Endothelial cell of umbilical vein (primary cell): ENCODE data around the gene ALLC. TPM values are rescaled to one million over a fixed set of nuclear protein-coding genes. Genes with fewer than 3 reads are reported as not detected.

ENCODE experiments used
- BruUV-seq: library from RNA; stranded (reverse); fragments of 400-500 nt; replicated peaks from 2 replicates; lab custom pipeline; 2021; lab: Mats Ljungman, UMichigan
- CTCF ChIA-PET: fragments of 300-600, 350-600 bp; sonication (Branson Sonifier 250); formaldehyde crosslinking; loops from one replicate; lab custom pipeline; 2021; ENCODE audit warnings: antibody characterized with exemption, inconsistent platforms; lab: Charles Lee
- POLR2A ChIA-PET: fragments of 300-600, 350-600 bp; sonication (Branson Sonifier 250); formaldehyde crosslinking; loops from one replicate; lab custom pipeline; 2021; ENCODE audit warnings: antibody characterized with exemption, inconsistent platforms; lab: Charles Lee
- DNase-seq: peaks from one replicate; pipeline ENCODE4 v3.0.0-alpha.2; 2011; ENCODE audit warnings: low read depth, low spot score
- FAIRE-seq: peaks from 2 replicates; lab custom pipeline; 2011; peaks lifted over from hg19 to GRCh38; lab: Jason Lieb, UNC
- H2AFZ ChIP-seq: 2 replicates; pipeline ENCODE4 v1.6.0; 2012; ENCODE audit warnings: low read depth, low read length, control low read depth, inconsistent platforms
- H3K27ac ChIP-seq: 2 replicates; pipeline ENCODE4 v1.5.1; 2011; ENCODE audit warnings: low read depth, mild to moderate bottlenecking, control low read depth, low read length, moderate library complexity; ENCODE audit not compliant: insufficient read depth
- H3K27me3 ChIP-seq, 2 experiments: 2 replicates each; pipeline versions ENCODE4 v1.6.0 to v1.6.1; 2011; ENCODE audit warnings: low read length in 2 of 2, mixed read lengths in 1 of 2; ENCODE audit not compliant: control insufficient read depth in 2 of 2, insufficient read depth in 2 of 2
- H3K36me3 ChIP-seq, 2 experiments: 2 replicates in 1 of 2; 3 replicates in 1 of 2; pipeline ENCODE4 v1.5.1; 2011; ENCODE audit warnings: low read length in 2 of 2, mild to moderate bottlenecking in 1 of 2, moderate library complexity in 1 of 2; ENCODE audit not compliant: control insufficient read depth in 2 of 2, insufficient read depth in 2 of 2; ENCODE audit errors: extremely low read depth in 1 of 2
- H3K4me1 ChIP-seq: 3 replicates; pipeline ENCODE4 v1.5.1; 2011; ENCODE audit warnings: mild to moderate bottlenecking, low read length; ENCODE audit not compliant: control insufficient read depth, insufficient read depth; ENCODE audit errors: extremely low read depth
- H3K4me2 ChIP-seq: 2 replicates; pipeline ENCODE4 v1.6.1; 2011; ENCODE audit warnings: low read length, control low read depth, mixed read lengths; ENCODE audit not compliant: insufficient read depth
- H3K4me3 ChIP-seq, 3 experiments: fragments of 200-600 bp in 1 of 3; sonication (generic), shearing (Covaris generic) in 1 of 3; replicated peaks in 1 of 3; 2 replicates each; pipeline ENCODE4 v1.5.1; 2011 to 2016; ENCODE audit warnings: control low read depth in 3 of 3, low read length in 3 of 3, mild to moderate bottlenecking in 2 of 3, inconsistent platforms in 1 of 3, low read depth in 1 of 3, moderate library complexity in 1 of 3; ENCODE audit not compliant: insufficient read depth in 1 of 3
- H3K79me2 ChIP-seq: 2 replicates; pipeline ENCODE4 v1.6.0; 2012; ENCODE audit warnings: low read length, inconsistent platforms; ENCODE audit not compliant: control insufficient read depth, insufficient read depth
- H3K9ac ChIP-seq: replicated peaks from 2 replicates; pipeline ENCODE3; 2011; ENCODE audit warnings: low read length, control low read depth; ENCODE audit not compliant: insufficient read depth; ENCODE audit errors: extremely low read depth
- H3K9me1 ChIP-seq: replicated peaks from 3 replicates; pipeline ENCODE4 v1.6.0; 2011; ENCODE audit warnings: mild to moderate bottlenecking, low read length; ENCODE audit not compliant: control insufficient read depth, insufficient read depth; ENCODE audit errors: extremely low read depth
- H3K9me3 ChIP-seq: replicated peaks from 2 replicates; pipeline ENCODE4 v1.5.1; 2012; ENCODE audit warnings: low read length, inconsistent platforms; ENCODE audit not compliant: control insufficient read depth, insufficient read depth
- H4K20me1 ChIP-seq: replicated peaks from 2 replicates; pipeline ENCODE3; 2011; ENCODE audit warnings: mild to moderate bottlenecking, low read length; ENCODE audit not compliant: control insufficient read depth, insufficient read depth; ENCODE audit errors: extremely low read depth
- EZH2 ChIP-seq: IDR thresholded peaks from 2 replicates; pipeline ENCODE4 v1.6.1; 2012; ENCODE audit warnings: borderline replicate concordance, low read depth, mild to moderate bottlenecking, moderate library complexity, low read length, inconsistent platforms; ENCODE audit not compliant: severe bottlenecking
- FOS ChIP-seq: IDR thresholded peaks from 2 replicates; pipeline ENCODE4 v1.6.1; 2011; ENCODE audit warnings: mild to moderate bottlenecking, low read length, moderate library complexity, borderline replicate concordance; ENCODE audit not compliant: insufficient read depth
- GATA2 ChIP-seq: IDR thresholded peaks from 2 replicates; pipeline ENCODE4 v1.7.0; 2011; ENCODE audit warnings: low read depth, mild to moderate bottlenecking, moderate library complexity, mixed read lengths, low read length; ENCODE audit not compliant: insufficient read length, insufficient read depth
- JUN ChIP-seq: IDR thresholded peaks from 2 replicates; pipeline ENCODE4 v1.6.1; 2011; ENCODE audit warnings: borderline replicate concordance, low read depth; ENCODE audit not compliant: insufficient read length, insufficient read depth
- MAX ChIP-seq: IDR thresholded peaks from 2 replicates; pipeline ENCODE4 v1.6.1; 2011; ENCODE audit not compliant: insufficient read depth, insufficient read length
- MYC ChIP-seq: IDR thresholded peaks from one replicate; pipeline ENCODE4 v1.6.1; 2011; ENCODE audit warnings: mild to moderate bottlenecking, low read depth, low read length
- POLR2A ChIP-seq: IDR thresholded peaks from 2 replicates; pipeline ENCODE4 v1.6.1; 2012; ENCODE audit warnings: low read depth, mild to moderate bottlenecking, control low read depth, low read length
- POLR2AphosphoS5 ChIP-seq: IDR thresholded peaks from 2 replicates; pipeline ENCODE4 v1.6.1; 2012; ENCODE audit warnings: low read depth, mild to moderate bottlenecking, control low read depth, low read length, moderate library complexity; ENCODE audit not compliant: insufficient read depth
- dilution Hi-C: fragments of 300-500 bp; cut with MboI; formaldehyde crosslinking; loops from one replicate; pipeline ENCODE4 v1.15.0; 2019; ENCODE audit warnings: low sequenced_read_pairs; ENCODE audit not compliant: extremely low pct_ligation_motif_present
- intact Hi-C: fragments of 100-400 bp; cut with micrococcal nuclease; formaldehyde crosslinking; loops from one replicate; pipeline ENCODE4 v1.10.0; 2022
- polyA plus RNA-seq, 4 experiments: library from polyadenylated mRNA; depleted of rRNA in 3 of 4; stranded (reverse) in 3 of 4; unstranded in 1 of 4; fragments of >200 nt; gene quantifications; 2 replicates each; pipeline versions ENCODE4 v1.2.1 to v1.2.3, GENCODE V29; 2011 to 2012; ENCODE audit warnings: missing spikeins in 1 of 4
- total RNA-seq: library from RNA; stranded (reverse); gene quantifications from 2 replicates; pipeline ENCODE4 v1.2.3, GENCODE V29; 2021
- TF ChIP-seq, protein P1 (sequence below), 2 donors: IDR thresholded peaks; 1 replicate in 1 of 2; 2 replicates in 1 of 2; pipeline ENCODE4 v1.5.1; 2011; ENCODE audit warnings: low read length in 2 of 2, mild to moderate bottlenecking in 2 of 2, moderate library complexity in 2 of 2, control low read depth in 1 of 2, inconsistent platforms in 1 of 2, low read depth in 1 of 2; ENCODE audit not compliant: insufficient read depth in 1 of 2; ENCODE audit errors: extremely low read depth in 1 of 2

Gene ALLC
- total and polyA plus RNA-seq, 2 donors (not counting 3 experiments of a cell fraction or from before 2014, with no cell fraction given), result not detected

DNA sequence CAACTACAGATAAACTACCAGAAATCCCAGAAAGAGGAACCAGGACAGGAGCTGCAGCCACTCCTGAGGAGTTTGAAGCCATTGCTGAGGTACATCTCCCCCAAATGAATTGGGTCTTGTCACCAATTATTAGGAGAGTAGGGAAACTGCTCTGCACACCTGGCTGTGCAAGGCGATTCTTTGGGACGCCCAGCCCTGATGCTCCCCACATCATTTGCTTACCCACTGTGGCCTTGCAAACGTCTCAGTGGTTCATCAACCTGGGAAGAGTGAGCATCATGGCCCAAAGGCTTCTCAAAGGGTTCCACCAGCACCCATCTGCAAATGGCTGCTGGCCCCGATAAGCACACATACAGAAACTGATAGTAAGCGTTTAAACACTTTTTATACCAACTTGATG is 23.6 kb downstream of the ALLC start:
- Histone ChIP-seq H2AFZ (no peak overlapping the region), H3K27ac (no peak overlapping the region), H3K79me2 (no peaks in the 10 kb centered on the region), H3K27me3 (no peaks in the 10 kb centered on the region), H3K9me3 (no peaks in the 10 kb centered on the region), H4K20me1 (no peaks in the 10 kb centered on the region), H3K9ac (no peak overlapping the region), H3K4me3 (no peak overlapping the region), H3K36me3 (no peaks in the 10 kb centered on the region), H3K4me2 (no peak overlapping the region), H3K9me1 (no peaks in the 10 kb centered on the region), H3K4me1 (no peaks in the 10 kb centered on the region)
- FAIRE-seq (no peak), DNase-seq (no peak)
- CTCF ChIA-PET, result no interaction called here
- intact Hi-C loops (no loop called here), dilution Hi-C loops (no loop called here)
- no TSS peak for BruUV-seq
- no peak for TF ChIP-seq EZH2
- no peak for TF ChIP-seq JUN
- no peak for TF ChIP-seq POLR2A
- TF ChIP-seq POLR2AphosphoS5, result no peak
- TF ChIP-seq, protein P1, sequence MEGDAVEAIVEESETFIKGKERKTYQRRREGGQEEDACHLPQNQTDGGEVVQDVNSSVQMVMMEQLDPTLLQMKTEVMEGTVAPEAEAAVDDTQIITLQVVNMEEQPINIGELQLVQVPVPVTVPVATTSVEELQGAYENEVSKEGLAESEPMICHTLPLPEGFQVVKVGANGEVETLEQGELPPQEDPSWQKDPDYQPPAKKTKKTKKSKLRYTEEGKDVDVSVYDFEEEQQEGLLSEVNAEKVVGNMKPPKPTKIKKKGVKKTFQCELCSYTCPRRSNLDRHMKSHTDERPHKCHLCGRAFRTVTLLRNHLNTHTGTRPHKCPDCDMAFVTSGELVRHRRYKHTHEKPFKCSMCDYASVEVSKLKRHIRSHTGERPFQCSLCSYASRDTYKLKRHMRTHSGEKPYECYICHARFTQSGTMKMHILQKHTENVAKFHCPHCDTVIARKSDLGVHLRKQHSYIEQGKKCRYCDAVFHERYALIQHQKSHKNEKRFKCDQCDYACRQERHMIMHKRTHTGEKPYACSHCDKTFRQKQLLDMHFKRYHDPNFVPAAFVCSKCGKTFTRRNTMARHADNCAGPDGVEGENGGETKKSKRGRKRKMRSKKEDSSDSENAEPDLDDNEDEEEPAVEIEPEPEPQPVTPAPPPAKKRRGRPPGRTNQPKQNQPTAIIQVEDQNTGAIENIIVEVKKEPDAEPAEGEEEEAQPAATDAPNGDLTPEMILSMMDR (IDR thresholded peaks at IDR 0.05; ENCODE audit: extremely low read depth in 1 of 2, insufficient read depth in 1 of 2, low read depth in 1 of 2, low read length in 2 of 2), result no peak
- TF ChIP-seq MAX, result no peak
- no peak for TF ChIP-seq GATA2
- TF ChIP-seq MYC, result no peak
- TF ChIP-seq FOS, result no peak
- POLR2A ChIA-PET, result no interaction called here
